ENCODE measurements around the gene DMD. TPM values are rescaled to one million over a fixed set of nuclear protein-coding genes. Genes with fewer than 3 reads are reported as not detected.

Gene DMD
- total RNA-seq, 4 donors from 2014 or later, result 2.2 to 26.7 (median 7.8) TPM

GRCh38 chrX:31138124-31138523 is 2073.2 kb downstream of the DMD start:
- WGBS, 2 donors, result 94 to 100% methylated on average over 2 of the region's 2 CpGs
- TF ChIP-seq POLR2A (IDR thresholded peaks at IDR 0.05), result no peak
- no peak for TF ChIP-seq CTCF (IDR thresholded peaks at IDR 0.05)

GRCh38 chrX:31136144-31136611 is 2075.2 kb downstream of the DMD start:
- DNase-seq, result no peak
- Histone ChIP-seq H3K36me3 (no peaks in the 10 kb centered on the region), H3K27me3 (no peaks in the 10 kb centered on the region), H3K4me1 (no peaks in the 10 kb centered on the region), H3K27ac (no peak overlapping the region), H3K9me3 (no peaks in the 10 kb centered on the region), H3K4me3 (no peak overlapping the region)
- intact Hi-C loops (cut with DNase I), result no loop called here
- TF ChIP-seq POLR2A (IDR thresholded peaks at IDR 0.05), result no peak
- TF ChIP-seq CTCF (IDR thresholded peaks at IDR 0.05), result no peak
- WGBS, 2 donors, result 74 to 77% methylated on average over 5 of the region's 5 CpGs

More at GRCh38 chrX:31138124-31138523, 2073.2 kb downstream of the DMD start:
- intact Hi-C loops (cut with DNase I), result no loop called here
- Histone ChIP-seq H3K27ac (no peak overlapping the region), H3K4me1 (no peaks in the 10 kb centered on the region), H3K9me3 (no peaks in the 10 kb centered on the region), H3K27me3 (no peaks in the 10 kb centered on the region), H3K4me3 (no peak overlapping the region), H3K36me3 (no peaks in the 10 kb centered on the region)
- DNase-seq, result no peak

- Histone ChIP-seq H3K4me1 (no peaks in the 10 kb centered on the region), H3K36me3 (no peaks in the 10 kb centered on the region), H3K27ac (no peak overlapping the region), H3K4me3 (no peak overlapping the region), H3K9me3 (no peaks in the 10 kb centered on the region), H3K27me3 (no peaks in the 10 kb centered on the region)
- intact Hi-C loops (cut with DNase I), result no loop called here
- no peak for DNase-seq
- 68 to 75% methylated on average over 7 of the region's 7 CpGs for WGBS, 2 donors
- TF ChIP-seq CTCF (IDR thresholded peaks at IDR 0.05) (no peak), POLR2A (IDR thresholded peaks at IDR 0.05) (no peak)
Measured at GRCh38 chrX:31132821-31133241, 2078.5 kb downstream of the DMD start.

GRCh38 chrX:31130457-31131220 is 2080.7 kb downstream of the DMD start:
- Histone ChIP-seq H3K4me3 (no peak overlapping the region), H3K4me1 (no peaks in the 10 kb centered on the region), H3K27ac (no peak overlapping the region), H3K36me3 (no peaks in the 10 kb centered on the region), H3K27me3 (no peaks in the 10 kb centered on the region), H3K9me3 (no peaks in the 10 kb centered on the region)
- intact Hi-C loops (cut with DNase I), result no loop called here
- 55 to 78% methylated on average over 6 of the region's 6 CpGs for WGBS, 2 donors
- TF ChIP-seq CTCF (IDR thresholded peaks at IDR 0.05) (no peak), POLR2A (IDR thresholded peaks at IDR 0.05) (no peak)
- DNase-seq, result no peak

GRCh38 chrX:31128855-31129254 is 2082.5 kb downstream of the DMD start:
- H3K4me1 ChIP-seq, result no peaks in the 10 kb centered on the region
- no peaks in the 10 kb centered on the region for H3K9me3 ChIP-seq
- no peaks in the 10 kb centered on the region for H3K36me3 ChIP-seq
- no peaks in the 10 kb centered on the region for H3K27me3 ChIP-seq
- H3K27ac ChIP-seq, result no peak overlapping the region
- intact Hi-C loops (cut with DNase I), result no loop called here
- DNase-seq, result no peak
- TF ChIP-seq CTCF (IDR thresholded peaks at IDR 0.05), result no peak
- TF ChIP-seq POLR2A (IDR thresholded peaks at IDR 0.05), result no peak
- H3K4me3 ChIP-seq, result no peak overlapping the region
- 61 to 90% methylated on average over 4 of the region's 4 CpGs for WGBS, 2 donors
